Activated T-helper 2 cell treated with anti-CD3 and anti-CD28 coated beads, Interferon-gamma antibody, Interleukin-2, Interleukin-4, amounts not matched to agents 10 μg/mL and 5 μg/mL and 100 μg/mL, durations not matched to agents 14 hours and 24 hours and 36 hours (primary cell): ENCODE measurements around the gene KCNQ4. TPM values are rescaled to one million over a fixed set of nuclear protein-coding genes. Genes with fewer than 3 reads are reported as not detected.

Experiments used
- DNase-seq: peaks from one replicate; pipeline ENCODE4 v3.0.0; 2021; ENCODE audit warnings: low spot score
- H3K27ac Mint-ChIP-seq: one replicate; pipeline ENCODE4 v1.8.0; 2021; ENCODE audit warnings: mixed read lengths
- H3K27me3 Mint-ChIP-seq: one replicate; pipeline ENCODE4 v1.8.0; 2021; ENCODE audit warnings: low read depth, mixed read lengths
- H3K36me3 Mint-ChIP-seq: one replicate; pipeline ENCODE4 v1.8.0; 2021; ENCODE audit warnings: low read depth, mixed read lengths
- H3K4me1 Mint-ChIP-seq: one replicate; pipeline ENCODE4 v1.8.0; 2021; ENCODE audit warnings: low read depth, mixed read lengths
- H3K4me3 Mint-ChIP-seq: one replicate; pipeline ENCODE4 v1.8.0; 2021; ENCODE audit warnings: low read depth, mild to moderate bottlenecking, moderate library complexity, mixed read lengths
- H3K9me3 Mint-ChIP-seq: one replicate; pipeline ENCODE4 v1.8.0; 2021; ENCODE audit warnings: mixed read lengths
- intact Hi-C: fragments of 100-400 bp; cut with micrococcal nuclease; formaldehyde crosslinking; loops from one replicate; pipeline ENCODE4 v1.15.1; 2023
- total RNA-seq: library from RNA; stranded (reverse); gene quantifications from 2 replicates; pipeline ENCODE4 v1.2.3, GENCODE V29; 2022

Gene KCNQ4
- total RNA-seq, 1 donor from 2014 or later: 0.78 TPM

GRCh38 chr1:40840526-40841323, 57.1 kb downstream of the KCNQ4 start:
- Mint-ChIP-seq H3K4me1 (peaks cover 27% of the 10 kb centered on the region), H3K27ac (peak overlapping the region; percentile 18), H3K36me3 (peaks cover 3% of the 10 kb centered on the region), H3K4me3 (no peak overlapping the region), H3K9me3 (peaks cover 5% of the 10 kb centered on the region), H3K27me3 (peaks cover 5% of the 10 kb centered on the region)
- no peak for DNase-seq
- intact Hi-C loops: no loop called here

GRCh38 chr1:40841602-40842001, 58.0 kb downstream of the KCNQ4 start:
- intact Hi-C loops: no loop called here
- Mint-ChIP-seq H3K4me1 (peaks cover 27% of the 10 kb centered on the region), H3K4me3 (no peak overlapping the region), H3K9me3 (peaks cover 5% of the 10 kb centered on the region), H3K27me3 (peaks cover 5% of the 10 kb centered on the region), H3K27ac (no peak overlapping the region), H3K36me3 (peaks cover 3% of the 10 kb centered on the region)
- no peak for DNase-seq

GRCh38 chr1:40842207-40842606, 58.6 kb downstream of the KCNQ4 start:
- peaks cover 3% of the 10 kb centered on the region for H3K36me3 Mint-ChIP-seq
- peaks cover 5% of the 10 kb centered on the region for H3K27me3 Mint-ChIP-seq
- peaks cover 5% of the 10 kb centered on the region for H3K9me3 Mint-ChIP-seq
- no peak for DNase-seq
- H3K4me1 Mint-ChIP-seq: peaks cover 30% of the 10 kb centered on the region
- intact Hi-C loops: no loop called here
- no peak overlapping the region for H3K27ac Mint-ChIP-seq
- H3K4me3 Mint-ChIP-seq: no peak overlapping the region

- peaks cover 5% of the 10 kb centered on the region for H3K27me3 Mint-ChIP-seq
- intact Hi-C loops: no loop called here
- DNase-seq: no peak
These were observed 59.1 kb downstream of the KCNQ4 start for GRCh38 chr1:40842691-40843090.

GRCh38 chr1:40844079-40844478, 60.5 kb downstream of the KCNQ4 start:
- intact Hi-C loops: no loop called here
- peaks cover 5% of the 10 kb centered on the region for H3K9me3 Mint-ChIP-seq
- no peak for DNase-seq
- no peak overlapping the region for H3K4me3 Mint-ChIP-seq
- H3K36me3 Mint-ChIP-seq: peaks cover 3% of the 10 kb centered on the region
- peaks cover 5% of the 10 kb centered on the region for H3K27me3 Mint-ChIP-seq
- H3K4me1 Mint-ChIP-seq: peaks cover 31% of the 10 kb centered on the region
- H3K27ac Mint-ChIP-seq: no peak overlapping the region

More at GRCh38 chr1:40842691-40843090, 59.1 kb downstream of the KCNQ4 start:
- Mint-ChIP-seq H3K4me1 (peaks cover 31% of the 10 kb centered on the region), H3K9me3 (peaks cover 5% of the 10 kb centered on the region), H3K27ac (no peak overlapping the region), H3K36me3 (peaks cover 3% of the 10 kb centered on the region), H3K4me3 (no peak overlapping the region)

- H3K36me3 Mint-ChIP-seq: peaks cover 3% of the 10 kb centered on the region
- peaks cover 5% of the 10 kb centered on the region for H3K27me3 Mint-ChIP-seq
- intact Hi-C loops: no loop called here
- peaks cover 5% of the 10 kb centered on the region for H3K9me3 Mint-ChIP-seq
- no peak overlapping the region for H3K4me3 Mint-ChIP-seq
- peak overlapping the region; percentile 21 for H3K27ac Mint-ChIP-seq
- DNase-seq: no peak
- peaks cover 33% of the 10 kb centered on the region for H3K4me1 Mint-ChIP-seq
These were observed 61.6 kb downstream of the KCNQ4 start for GRCh38 chr1:40844887-40845878.

- Mint-ChIP-seq H3K27me3 (peaks cover 5% of the 10 kb centered on the region), H3K27ac (no peak overlapping the region), H3K4me3 (no peak overlapping the region), H3K36me3 (peaks cover 3% of the 10 kb centered on the region), H3K9me3 (peaks cover 5% of the 10 kb centered on the region), H3K4me1 (peaks cover 30% of the 10 kb centered on the region)
- intact Hi-C loops: no loop called here
- no peak for DNase-seq
These were observed 62.3 kb downstream of the KCNQ4 start for GRCh38 chr1:40845895-40846294.

GRCh38 chr1:40847023-40847745, 63.6 kb downstream of the KCNQ4 start:
- peaks cover 5% of the 10 kb centered on the region for H3K9me3 Mint-ChIP-seq
- DNase-seq: no peak
- H3K36me3 Mint-ChIP-seq: peaks cover 3% of the 10 kb centered on the region
- no peak overlapping the region for H3K27ac Mint-ChIP-seq
- H3K4me1 Mint-ChIP-seq: peaks cover 22% of the 10 kb centered on the region
- peaks cover 4% of the 10 kb centered on the region for H3K27me3 Mint-ChIP-seq
- H3K4me3 Mint-ChIP-seq: no peak overlapping the region
- intact Hi-C loops: no loop called here

- Mint-ChIP-seq H3K27me3 (peaks cover 4% of the 10 kb centered on the region), H3K36me3 (no peaks in the 10 kb centered on the region), H3K9me3 (no peaks in the 10 kb centered on the region), H3K27ac (no peak overlapping the region), H3K4me3 (no peak overlapping the region), H3K4me1 (peaks cover 22% of the 10 kb centered on the region)
- no peak for DNase-seq
- intact Hi-C loops: no loop called here
These were observed 65.1 kb downstream of the KCNQ4 start for GRCh38 chr1:40848530-40849189.

GRCh38 chr1:40849801-40850592, 66.4 kb downstream of the KCNQ4 start:
- peaks cover 19% of the 10 kb centered on the region for H3K4me1 Mint-ChIP-seq
- H3K4me3 Mint-ChIP-seq: no peak overlapping the region
- H3K9me3 Mint-ChIP-seq: no peaks in the 10 kb centered on the region
- H3K27ac Mint-ChIP-seq: peak overlapping the region; percentile 42
- peak; percentile 73 for DNase-seq
- intact Hi-C loops: loop anchor here (1.0 kb wide), 3 partner anchors 76 to 238 kb away; no protein-coding TSS in a partner anchor
- no peaks in the 10 kb centered on the region for H3K36me3 Mint-ChIP-seq
- H3K27me3 Mint-ChIP-seq: peaks cover 4% of the 10 kb centered on the region

- peaks cover 12% of the 10 kb centered on the region for H3K4me1 Mint-ChIP-seq
- no peaks in the 10 kb centered on the region for H3K36me3 Mint-ChIP-seq
- H3K9me3 Mint-ChIP-seq: no peaks in the 10 kb centered on the region
- H3K4me3 Mint-ChIP-seq: no peak overlapping the region
- intact Hi-C loops: no loop called here
- DNase-seq: no peak
- no peak overlapping the region for H3K27ac Mint-ChIP-seq
- peaks cover 4% of the 10 kb centered on the region for H3K27me3 Mint-ChIP-seq
These were observed 68.1 kb downstream of the KCNQ4 start for GRCh38 chr1:40851643-40852042.
